PC-9 (cell line): ENCODE data around the gene SCP2D1. TPM values are rescaled to one million over a fixed set of nuclear protein-coding genes. Genes with fewer than 3 reads are reported as not detected.

Source experiments
- BruUV-seq: library from RNA; stranded (reverse); fragments of 400-500 nt; replicated peaks from 2 replicates; lab custom pipeline; 2021; lab: Mats Ljungman, UMichigan
- CTCF ChIA-PET: fragments of 300-600 bp; sonication (Branson Sonifier 250); formaldehyde crosslinking; loops from one replicate; lab custom pipeline; 2022; ENCODE audit warnings: antibody characterized with exemption; lab: Charles Lee
- POLR2A ChIA-PET: fragments of 300-600 bp; sonication (Branson Sonifier 250); formaldehyde crosslinking; loops from one replicate; lab custom pipeline; 2022; ENCODE audit warnings: antibody characterized with exemption; ENCODE audit not compliant: unreplicated experiment; lab: Charles Lee
- DNase-seq, 2 experiments: peaks; one replicate each; pipeline versions ENCODE4 v3.0.0 to v3.0.0-alpha.2; 2015 to 2022; ENCODE audit warnings: mixed read lengths in 1 of 2
- H2AFZ ChIP-seq: fragments of 200-600 bp; sonication (generic); 2 replicates; pipeline ENCODE4 v1.8.1; 2017; ENCODE audit warnings: antibody characterized with exemption
- H3F3A ChIP-seq: fragments of 200-600 bp; sonication (generic); 2 replicates; pipeline ENCODE4 v1.8.1; 2017; ENCODE audit warnings: antibody characterized with exemption, mild to moderate bottlenecking, low read depth; ENCODE audit not compliant: insufficient read depth
- H3K27ac ChIP-seq: fragments of 200-600 bp; sonication (generic); 2 replicates; pipeline ENCODE4 v1.6.1; 2016; ENCODE audit warnings: mixed run types
- H3K27me3 ChIP-seq: fragments of 200-600 bp; sonication (generic); 2 replicates; pipeline ENCODE4 v1.6.1; 2016; ENCODE audit warnings: low read depth, mixed run types; ENCODE audit not compliant: insufficient read depth
- H3K36me3 ChIP-seq: fragments of 200-600 bp; sonication (generic); 2 replicates; pipeline ENCODE4 v1.6.1; 2016; ENCODE audit warnings: low read depth, mixed run types
- H3K4me1 ChIP-seq: fragments of 200-600 bp; sonication (generic); replicated peaks from 2 replicates; pipeline ENCODE4 v1.6.1; 2016; ENCODE audit warnings: mixed run types; ENCODE audit not compliant: insufficient read depth
- H3K4me2 ChIP-seq: fragments of 200-600 bp; sonication (generic); 2 replicates; pipeline ENCODE4 v1.6.1; 2017; ENCODE audit warnings: mixed run types
- H3K4me3 ChIP-seq: fragments of 200-600 bp; sonication (generic); 2 replicates; pipeline ENCODE4 v1.6.1; 2016; ENCODE audit warnings: mixed run types
- H3K79me2 ChIP-seq: fragments of 200-600 bp; sonication (generic); 2 replicates; pipeline ENCODE4 v1.6.1; 2017; ENCODE audit warnings: low read depth, mixed run types
- H3K9me2 ChIP-seq: fragments of 200-600 bp; sonication (generic); 2 replicates; pipeline ENCODE4 v1.8.1; 2017; ENCODE audit warnings: mild to moderate bottlenecking; ENCODE audit not compliant: insufficient read depth
- H3K9me3 ChIP-seq: fragments of 200-600 bp; sonication (generic); 2 replicates; pipeline ENCODE4 v1.8.1; 2016; ENCODE audit warnings: low read depth; ENCODE audit not compliant: insufficient read depth
- H4K20me1 ChIP-seq: fragments of 200-600 bp; sonication (generic); 2 replicates; pipeline ENCODE4 v1.8.1; 2017; ENCODE audit not compliant: insufficient read depth
- EZH2 ChIP-seq: fragments of 200-600 bp; sonication (generic); IDR thresholded peaks from 2 replicates; pipeline ENCODE4 v1.8.0; 2017; ENCODE audit warnings: antibody characterized with exemption, low read depth
- intact Hi-C: fragments of 100-400 bp; cut with micrococcal nuclease; formaldehyde crosslinking; loops from one replicate; pipeline ENCODE4 v1.10.0; 2022; ENCODE audit not compliant: unreplicated experiment
- total RNA-seq: library from RNA; stranded (reverse); gene quantifications from 2 replicates; pipeline ENCODE4 v1.2.3, GENCODE V29; 2021
- TF ChIP-seq, protein P1 (sequence below): fragments of 200-600 bp; sonication (generic); conservative IDR thresholded peaks from 2 replicates; pipeline ENCODE4 v1.6.1; 2017; ENCODE audit warnings: mixed run types, antibody characterized with exemption, mild to moderate bottlenecking, moderate library complexity

SCP2D1 gene
- total RNA-seq, 1 experiment from 2014 or later = not detected

DNA sequence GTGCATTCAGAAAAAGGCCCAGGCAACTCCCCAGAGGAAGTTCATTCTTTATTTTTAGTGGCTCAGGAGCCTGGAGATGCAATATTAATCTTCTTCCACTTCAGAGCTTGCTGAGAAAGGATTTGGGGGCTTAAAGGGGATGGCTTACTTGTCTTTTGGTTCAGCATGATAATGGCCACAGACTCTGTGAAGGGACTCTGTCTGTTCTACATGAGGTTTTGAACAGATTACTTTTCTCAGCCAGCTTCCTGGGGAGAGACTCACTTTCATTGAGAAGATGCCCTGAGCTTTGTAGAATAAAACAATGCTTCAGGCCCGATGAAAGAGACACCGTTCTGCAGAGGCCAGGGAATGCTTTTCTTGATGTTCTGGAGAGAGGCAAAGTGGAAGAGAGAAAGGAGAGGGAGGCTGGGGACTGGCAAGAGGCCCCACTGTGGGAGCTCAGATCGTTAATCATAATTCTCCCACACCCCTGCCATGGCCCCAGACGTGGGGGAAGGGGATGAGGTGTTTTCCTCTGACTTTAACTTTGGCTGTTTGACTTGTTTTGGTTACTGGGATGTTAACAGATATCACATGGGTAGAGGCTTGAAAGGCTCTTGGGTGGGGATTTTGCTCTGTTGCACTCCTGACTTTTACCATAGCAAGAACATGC, 19.1 kb downstream of the SCP2D1 start:
- H4K20me1 ChIP-seq = no peaks in the 10 kb centered on the region
- no peaks in the 10 kb centered on the region for H3K4me1 ChIP-seq
- H3K9me2 ChIP-seq = no peaks in the 10 kb centered on the region
- H2AFZ ChIP-seq = no peak overlapping the region
- H3K27ac ChIP-seq = no peak overlapping the region
- H3F3A ChIP-seq = no peaks in the 10 kb centered on the region
- H3K4me3 ChIP-seq = no peak overlapping the region
- TF ChIP-seq, protein P1, sequence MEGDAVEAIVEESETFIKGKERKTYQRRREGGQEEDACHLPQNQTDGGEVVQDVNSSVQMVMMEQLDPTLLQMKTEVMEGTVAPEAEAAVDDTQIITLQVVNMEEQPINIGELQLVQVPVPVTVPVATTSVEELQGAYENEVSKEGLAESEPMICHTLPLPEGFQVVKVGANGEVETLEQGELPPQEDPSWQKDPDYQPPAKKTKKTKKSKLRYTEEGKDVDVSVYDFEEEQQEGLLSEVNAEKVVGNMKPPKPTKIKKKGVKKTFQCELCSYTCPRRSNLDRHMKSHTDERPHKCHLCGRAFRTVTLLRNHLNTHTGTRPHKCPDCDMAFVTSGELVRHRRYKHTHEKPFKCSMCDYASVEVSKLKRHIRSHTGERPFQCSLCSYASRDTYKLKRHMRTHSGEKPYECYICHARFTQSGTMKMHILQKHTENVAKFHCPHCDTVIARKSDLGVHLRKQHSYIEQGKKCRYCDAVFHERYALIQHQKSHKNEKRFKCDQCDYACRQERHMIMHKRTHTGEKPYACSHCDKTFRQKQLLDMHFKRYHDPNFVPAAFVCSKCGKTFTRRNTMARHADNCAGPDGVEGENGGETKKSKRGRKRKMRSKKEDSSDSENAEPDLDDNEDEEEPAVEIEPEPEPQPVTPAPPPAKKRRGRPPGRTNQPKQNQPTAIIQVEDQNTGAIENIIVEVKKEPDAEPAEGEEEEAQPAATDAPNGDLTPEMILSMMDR = no peak
- no peak for TF ChIP-seq EZH2
- POLR2A ChIA-PET = no interaction called here
- intact Hi-C loops = loop anchor here (10.0 kb wide), 1 partner anchor 1642 kb away; no protein-coding TSS in a partner anchor
- no TSS peak for BruUV-seq
- H3K9me3 ChIP-seq = no peaks in the 10 kb centered on the region
- no peaks in the 10 kb centered on the region for H3K36me3 ChIP-seq
- DNase-seq = no peak
- no peaks in the 10 kb centered on the region for H3K27me3 ChIP-seq
- CTCF ChIA-PET = no interaction called here
- no peaks in the 10 kb centered on the region for H3K79me2 ChIP-seq
- no peak overlapping the region for H3K4me2 ChIP-seq

- Histone ChIP-seq H3F3A (no peaks in the 10 kb centered on the region), H3K4me3 (no peak overlapping the region), H2AFZ (no peak overlapping the region), H3K9me2 (no peaks in the 10 kb centered on the region), H3K36me3 (no peaks in the 10 kb centered on the region), H3K9me3 (no peaks in the 10 kb centered on the region), H3K79me2 (no peaks in the 10 kb centered on the region), H3K27me3 (no peaks in the 10 kb centered on the region), H3K4me2 (no peak overlapping the region), H4K20me1 (no peaks in the 10 kb centered on the region), H3K4me1 (no peaks in the 10 kb centered on the region), H3K27ac (no peak overlapping the region)
- ChIA-PET POLR2A (no interaction called here), CTCF (no interaction called here)
- no peak for TF ChIP-seq EZH2
- TF ChIP-seq, protein P1 = no peak
- no TSS peak for BruUV-seq
- no peak for DNase-seq
- intact Hi-C loops = loop anchor here (10.0 kb wide), 1 partner anchor 1639 kb away; no protein-coding TSS in a partner anchor
These were observed 22.1 kb downstream of the SCP2D1 start for GRCh38 chr20:18835466-18836256.

GRCh38 chr20:18837718-18838117, 24.1 kb downstream of the SCP2D1 start:
- TF ChIP-seq, protein P1 = no peak
- TF ChIP-seq EZH2 = no peak
- H3K9me2 ChIP-seq = no peaks in the 10 kb centered on the region
- no peaks in the 10 kb centered on the region for H4K20me1 ChIP-seq
- CTCF ChIA-PET = no interaction called here
- H3K27me3 ChIP-seq = no peaks in the 10 kb centered on the region
- no peak for DNase-seq
- no peaks in the 10 kb centered on the region for H3K36me3 ChIP-seq
- no peaks in the 10 kb centered on the region for H3F3A ChIP-seq
- H2AFZ ChIP-seq = no peak overlapping the region
- no peak overlapping the region for H3K4me2 ChIP-seq
- no peaks in the 10 kb centered on the region for H3K4me1 ChIP-seq
- POLR2A ChIA-PET = no interaction called here
- H3K9me3 ChIP-seq = no peaks in the 10 kb centered on the region
- intact Hi-C loops = loop anchor here (10.0 kb wide), 1 partner anchor 1637 kb away; no protein-coding TSS in a partner anchor
- no peaks in the 10 kb centered on the region for H3K79me2 ChIP-seq
- H3K27ac ChIP-seq = no peak overlapping the region
- no peak overlapping the region for H3K4me3 ChIP-seq
- no TSS peak for BruUV-seq
